BLaER1 treated with 17β-estradiol and CSF1 and Interleukin-3, amounts not matched to agents 10 nM and 100 nM (cell line): ENCODE results near the gene GLB1L.

Experiments
- H3K27ac ChIP-seq, 11 experiments: shearing (Covaris generic); formaldehyde crosslinking; 2 replicates each; pipeline ENCODE4 v1.8.1; 2022
- H3K27me3 ChIP-seq, 11 experiments: shearing (Covaris generic); formaldehyde crosslinking; 2 replicates each; pipeline ENCODE4 v1.8.1; 2022
- H3K36me3 ChIP-seq, 11 experiments: shearing (Covaris generic); formaldehyde crosslinking; 2 replicates each; pipeline ENCODE4 v1.8.1; 2022
- H3K4me1 ChIP-seq, 10 experiments: shearing (Covaris generic); formaldehyde crosslinking; 2 replicates each; pipeline ENCODE4 v1.8.1; 2022
- H3K4me2 ChIP-seq, 11 experiments: shearing (Covaris generic); formaldehyde crosslinking; 2 replicates each; pipeline ENCODE4 v1.8.1; 2022
- H3K4me3 ChIP-seq, 10 experiments: shearing (Covaris generic); formaldehyde crosslinking; 2 replicates each; pipeline ENCODE4 v1.8.1; 2022
- H3K9ac ChIP-seq, 11 experiments: shearing (Covaris generic); formaldehyde crosslinking; 2 replicates each; pipeline ENCODE4 v1.8.1; 2022
- H3K9me3 ChIP-seq, 11 experiments: shearing (Covaris generic); formaldehyde crosslinking; replicated peaks in 1 of 11; 2 replicates each; pipeline ENCODE4 v1.8.1; 2022
- H4K20me1 ChIP-seq, 11 experiments: shearing (Covaris generic); formaldehyde crosslinking; 2 replicates each; pipeline ENCODE4 v1.8.1; 2022
- Cebpa-rat ChIP-seq, 11 experiments: shearing (Covaris generic); IDR thresholded peaks; 2 replicates each; pipeline ENCODE4 v1.8.1; 2022

Gene GLB1L

GRCh38 chr2:219213026-219213415 lies 32.2 kb downstream of the GLB1L start:
- H3K4me3 ChIP-seq = no peak overlapping the region
- TF ChIP-seq Cebpa-rat (IDR thresholded peaks at IDR 0.05) = no peak
- peak overlapping the region in 2 of 11 experiments; percentile 1 to 4; a peak in 1 of 22 replicates for H3K27ac ChIP-seq
- H4K20me1 ChIP-seq = peaks cover 0 to 47% (median 1%) of the 10 kb centered on the region in 11 experiments; a peak in 10 of 22 replicates
- H3K9me3 ChIP-seq = no peaks in the 10 kb centered on the region
- H3K9ac ChIP-seq = no peak overlapping the region
- no peaks in the 10 kb centered on the region for H3K27me3 ChIP-seq
- H3K36me3 ChIP-seq = peaks cover 31 to 84% (median 62%) of the 10 kb centered on the region in 11 experiments
- H3K4me1 ChIP-seq = peaks cover 47 to 61% (median 53%) of the 10 kb centered on the region in 10 experiments
- H3K4me2 ChIP-seq = no peak overlapping the region

GRCh38 chr2:219210886-219211362 lies 34.3 kb downstream of the GLB1L start:
- Histone ChIP-seq H3K9ac (peak overlapping the region in 5 of 11 experiments; percentile 4 to 84 (median 48); a peak in 4 of 22 replicates), H3K4me1 (peaks cover 38 to 54% (median 46%) of the 10 kb centered on the region in 10 experiments), H3K36me3 (peaks cover 31 to 80% (median 63%) of the 10 kb centered on the region in 11 experiments), H3K9me3 (no peaks in the 10 kb centered on the region), H3K27ac (no peak overlapping the region; a peak in 1 of 22 replicates), H3K27me3 (no peaks in the 10 kb centered on the region), H4K20me1 (peaks cover 0 to 49% (median 6%) of the 10 kb centered on the region in 11 experiments; a peak in 11 of 22 replicates), H3K4me3 (no peak overlapping the region), H3K4me2 (0 out of 22 replicates have a peak overlapping the region, but pooled peaks of 2 of the 11 experiments have one; percentile 16 to 35)
- no peak for TF ChIP-seq Cebpa-rat (IDR thresholded peaks at IDR 0.05)

- H3K4me2 ChIP-seq = peak overlapping the region; percentile 22 to 97 (median 48)
- H3K4me3 ChIP-seq = no peak overlapping the region
- peaks cover 0 to 46% (median 6%) of the 10 kb centered on the region in 11 experiments; a peak in 11 of 22 replicates for H4K20me1 ChIP-seq
- peak overlapping the region in 10 of 11 experiments; percentile 20 to 84 (median 50); a peak in 16 of 22 replicates for H3K9ac ChIP-seq
- no peaks in the 10 kb centered on the region for H3K27me3 ChIP-seq
- no peak for TF ChIP-seq Cebpa-rat (IDR thresholded peaks at IDR 0.05)
- peaks cover 40 to 51% (median 45%) of the 10 kb centered on the region in 10 experiments for H3K4me1 ChIP-seq
- H3K36me3 ChIP-seq = peaks cover 31 to 74% (median 63%) of the 10 kb centered on the region in 11 experiments
- peak overlapping the region in 8 of 11 experiments; percentile 32 to 63 (median 51); a peak in 15 of 22 replicates for H3K27ac ChIP-seq
- H3K9me3 ChIP-seq = no peaks in the 10 kb centered on the region
Measured at GRCh38 chr2:219210196-219210885, 34.9 kb downstream of the GLB1L start.

- Histone ChIP-seq H3K27me3 (no peaks in the 10 kb centered on the region), H3K36me3 (peaks cover 27 to 66% (median 58%) of the 10 kb centered on the region in 11 experiments), H3K27ac (peak overlapping the region in 8 of 11 experiments; percentile 32 to 63 (median 51); a peak in 16 of 22 replicates), H3K4me1 (peaks cover 40 to 51% (median 45%) of the 10 kb centered on the region in 10 experiments), H3K4me3 (no peak overlapping the region), H3K9me3 (peaks cover 0 to 2% (median 0%) of the 10 kb centered on the region in 11 experiments; a peak in 2 of 22 replicates), H3K9ac (peak overlapping the region; percentile 2 to 84 (median 48); a peak in 19 of 22 replicates), H3K4me2 (peak overlapping the region; percentile 22 to 97 (median 48)), H4K20me1 (peaks cover 0 to 41% (median 6%) of the 10 kb centered on the region in 11 experiments; a peak in 11 of 22 replicates)
- no peak for TF ChIP-seq Cebpa-rat (IDR thresholded peaks at IDR 0.05)
Measured at GRCh38 chr2:219209236-219210195, 35.7 kb downstream of the GLB1L start.

- H3K9ac ChIP-seq = peak overlapping the region; percentile 74 to 84 (median 77); a peak in 19 of 22 replicates
- peaks cover 0 to 28% (median 6%) of the 10 kb centered on the region in 11 experiments; a peak in 10 of 22 replicates for H4K20me1 ChIP-seq
- H3K4me3 ChIP-seq = peak overlapping the region in 6 of 10 experiments; percentile 59 to 74 (median 64); a peak in 8 of 20 replicates
- H3K4me2 ChIP-seq = peak overlapping the region; percentile 86 to 97 (median 95)
- peaks cover 26 to 52% (median 44%) of the 10 kb centered on the region in 11 experiments for H3K36me3 ChIP-seq
- peaks cover 40 to 51% (median 45%) of the 10 kb centered on the region in 10 experiments for H3K4me1 ChIP-seq
- no peak for TF ChIP-seq Cebpa-rat (IDR thresholded peaks at IDR 0.05)
- peaks cover 0 to 5% (median 0%) of the 10 kb centered on the region in 11 experiments; a peak in 2 of 22 replicates for H3K9me3 ChIP-seq
- H3K27ac ChIP-seq = peak overlapping the region in 4 of 11 experiments; percentile 43 to 80 (median 62); a peak in 2 of 22 replicates
- no peaks in the 10 kb centered on the region for H3K27me3 ChIP-seq
Measured at GRCh38 chr2:219207884-219208740, 37.1 kb downstream of the GLB1L start.

GRCh38 chr2:219207134-219207883 lies 37.9 kb downstream of the GLB1L start:
- H4K20me1 ChIP-seq = peaks cover 0 to 25% (median 6%) of the 10 kb centered on the region in 11 experiments; a peak in 9 of 22 replicates
- H3K4me3 ChIP-seq = peak overlapping the region; percentile 51 to 74 (median 62)
- no peak for TF ChIP-seq Cebpa-rat (IDR thresholded peaks at IDR 0.05)
- peaks cover 0 to 5% (median 0%) of the 10 kb centered on the region in 11 experiments; a peak in 2 of 22 replicates for H3K9me3 ChIP-seq
- peak overlapping the region; percentile 86 to 97 (median 95) for H3K4me2 ChIP-seq
- peaks cover 21 to 44% (median 36%) of the 10 kb centered on the region in 11 experiments for H3K36me3 ChIP-seq
- peak overlapping the region in 10 of 11 experiments; percentile 18 to 80 (median 70); a peak in 12 of 22 replicates for H3K27ac ChIP-seq
- H3K9ac ChIP-seq = peak overlapping the region; percentile 74 to 84 (median 77); a peak in 20 of 22 replicates
- H3K4me1 ChIP-seq = peaks cover 40 to 51% (median 45%) of the 10 kb centered on the region in 10 experiments
- H3K27me3 ChIP-seq = no peaks in the 10 kb centered on the region
